NCI-H226 (cell line): Measurements from ENCODE around the gene ADAMTSL3.
A peak's percentile ranks its signal among the peaks of the same experiment; 100 is the strongest.
"Not testable (repeated sequence)": the region's sequence is repeated elsewhere in the genome, so short reads cannot be mapped to it uniquely, and the experiment has no call there.

Experiments
- DNase-seq: peaks from one replicate; pipeline ENCODE4 v3.0.0-alpha.2; 2015

Gene ADAMTSL3

DNA sequence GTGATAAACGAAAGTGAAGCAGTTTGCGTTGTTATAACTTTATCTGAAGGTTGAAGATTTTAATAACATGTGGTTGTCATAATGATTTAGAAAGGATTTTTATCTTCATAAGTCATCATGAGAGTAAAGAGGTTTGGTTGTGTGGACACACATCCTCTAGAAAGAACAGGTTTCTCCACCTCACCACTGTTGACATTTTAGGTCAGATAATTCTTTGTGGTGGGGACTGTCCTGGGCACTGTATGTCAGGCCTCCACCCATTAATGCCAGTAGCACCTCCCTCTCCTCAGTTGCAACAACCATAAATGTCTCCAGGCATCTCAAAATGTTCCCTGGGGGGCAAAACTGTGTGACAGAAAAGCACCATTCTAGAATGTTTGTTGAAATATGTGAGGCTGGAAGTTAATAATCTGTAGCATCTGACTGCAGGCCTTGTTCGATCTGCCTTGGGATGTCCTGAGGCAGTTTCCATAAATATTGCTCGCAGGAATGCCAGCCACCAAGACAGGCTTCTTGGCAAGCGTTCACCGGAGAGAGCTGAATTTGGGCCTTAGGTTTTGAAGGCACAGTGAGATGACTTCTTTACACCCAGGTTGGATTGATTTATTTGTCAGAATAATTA lies 100.1 kb downstream of the ADAMTSL3 start:
- no peak for DNase-seq

DNA sequence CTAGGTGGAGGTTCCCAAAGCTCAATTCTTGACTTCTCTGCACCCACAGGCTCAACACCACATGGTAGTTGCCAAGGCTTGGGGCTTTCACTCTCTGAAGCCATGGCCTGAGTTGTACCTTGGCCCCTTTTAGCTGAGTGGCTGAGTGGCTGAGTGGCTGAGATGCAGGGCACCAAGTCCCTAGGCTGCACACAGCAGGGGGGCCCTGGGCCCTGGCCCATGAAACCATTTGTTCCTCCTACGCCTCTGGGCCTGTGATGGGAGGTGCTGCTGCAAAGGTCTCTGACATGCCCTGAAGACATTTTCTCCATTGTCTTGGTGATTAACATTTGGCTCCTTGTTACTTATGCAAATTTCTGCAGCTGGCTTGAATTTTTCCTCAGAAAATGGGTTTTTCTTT lies 103.4 kb downstream of the ADAMTSL3 start:
- not testable (repeated sequence) for DNase-seq

DNA sequence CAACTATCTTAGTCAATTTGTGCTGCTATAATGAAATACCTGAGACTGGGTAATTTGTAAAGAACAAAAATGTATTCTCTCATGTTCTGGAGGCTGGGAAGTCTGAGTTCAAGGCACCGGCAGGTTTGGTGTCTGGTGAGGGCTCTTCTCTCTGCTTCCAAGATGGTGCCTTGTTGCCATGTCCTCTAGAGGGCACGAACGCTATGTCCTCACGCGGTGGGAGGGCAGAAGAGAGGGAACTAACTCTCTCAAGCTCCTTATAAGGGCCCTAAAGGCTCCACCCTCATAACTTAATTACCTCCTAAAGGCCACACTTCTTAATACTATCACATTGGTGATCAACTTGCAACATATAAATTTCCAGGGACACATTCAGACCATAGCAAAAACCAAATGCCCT lies 108.4 kb downstream of the ADAMTSL3 start:
- no peak for DNase-seq

DNA sequence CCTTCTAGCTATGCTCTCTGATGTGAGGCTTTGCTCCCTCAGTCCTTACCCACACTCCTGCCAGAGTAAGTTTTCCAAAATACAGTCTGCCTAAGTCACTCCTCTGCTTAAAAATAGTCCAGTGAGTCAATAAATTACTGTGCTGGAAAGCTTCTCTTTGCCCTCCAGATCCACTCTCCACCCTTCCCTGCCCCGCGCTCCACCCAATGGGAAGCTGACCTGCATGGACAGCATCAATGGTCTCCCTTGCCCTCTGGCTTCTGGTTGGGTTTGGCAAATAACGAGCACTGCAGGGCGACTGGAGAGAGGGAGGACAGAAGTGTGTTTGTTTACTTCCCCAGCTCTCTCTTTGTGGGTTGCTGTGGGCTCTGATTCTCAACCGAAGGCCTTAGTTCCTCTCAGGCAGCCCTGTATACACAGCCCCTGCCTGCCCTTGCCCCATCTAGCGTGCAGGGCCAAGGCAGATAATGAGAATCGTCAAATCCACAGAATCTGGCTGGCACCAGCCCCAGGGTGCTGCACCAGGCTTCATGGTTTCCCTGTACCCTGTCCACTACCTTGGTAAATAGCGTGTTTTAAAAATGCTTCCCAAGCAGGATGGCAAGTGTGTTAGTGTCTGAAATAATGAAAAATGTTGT lies 110.4 kb downstream of the ADAMTSL3 start:
- no peak for DNase-seq

DNA sequence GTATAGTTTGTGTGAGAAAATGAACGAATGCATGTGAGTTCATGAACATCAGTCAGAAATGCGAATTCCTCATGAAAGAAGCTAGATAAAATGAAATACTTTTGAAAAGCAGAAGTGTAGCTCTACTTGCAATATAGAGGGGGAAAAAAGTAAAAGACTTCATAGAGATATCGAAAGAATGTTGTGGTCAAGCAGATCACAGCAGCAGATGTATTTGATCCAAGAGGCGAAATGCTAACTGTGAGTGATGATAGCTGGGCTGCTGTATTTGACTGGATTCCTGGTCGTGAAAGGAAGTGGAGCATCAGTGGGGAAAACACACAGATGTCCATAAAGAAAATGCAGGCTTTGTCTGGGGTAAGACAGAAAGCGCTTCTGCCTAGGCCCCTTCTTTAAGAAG lies 112.4 kb downstream of the ADAMTSL3 start:
- peak; percentile 78 for DNase-seq

DNA sequence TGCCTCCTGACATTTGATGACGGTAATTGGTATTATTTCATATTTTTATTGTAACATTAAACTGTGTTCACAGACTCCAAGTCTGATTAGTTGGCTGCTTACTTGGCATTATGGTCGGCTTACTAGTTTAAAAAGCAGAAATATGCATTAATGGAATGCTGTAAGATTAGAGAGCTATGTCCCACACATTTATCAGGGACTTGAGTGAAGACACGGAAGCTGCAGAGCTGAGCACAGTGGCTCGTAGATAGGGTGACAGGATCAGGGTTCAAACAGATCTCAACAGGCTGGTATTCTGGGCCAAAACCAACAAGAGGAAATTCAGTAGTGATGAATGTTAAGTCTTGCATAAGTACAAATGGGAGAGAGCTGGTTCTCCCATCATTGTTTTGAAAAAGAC lies 113.8 kb downstream of the ADAMTSL3 start:
- DNase-seq, result peak; percentile 65

DNA sequence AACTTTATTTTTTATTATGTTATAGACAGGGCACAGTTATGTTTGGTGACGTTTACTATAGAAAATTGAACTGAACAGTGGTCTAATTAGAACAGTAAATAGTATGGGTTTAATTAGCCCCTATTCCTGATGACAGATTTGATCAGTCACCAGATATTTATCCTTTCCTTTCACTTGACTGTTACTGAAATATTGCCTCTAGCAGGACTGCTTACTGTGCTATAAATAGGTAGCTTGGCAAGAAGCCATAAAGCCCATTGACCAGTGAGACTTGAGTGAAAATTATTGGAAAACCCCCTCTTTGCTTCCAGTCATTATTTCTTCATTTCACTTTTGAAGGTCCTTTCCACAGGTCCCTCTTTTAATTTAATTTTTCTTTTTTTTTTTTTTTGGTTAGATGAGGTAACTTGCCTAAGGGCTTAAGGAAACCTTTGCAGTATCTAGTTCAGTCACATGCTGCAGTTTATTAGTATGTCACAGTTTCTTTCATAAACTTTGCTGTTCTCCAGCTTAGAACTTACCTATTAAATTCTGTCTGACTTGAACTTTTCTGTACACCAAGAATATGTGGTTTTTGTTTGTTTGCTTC lies 115.6 kb downstream of the ADAMTSL3 start:
- no peak for DNase-seq

DNA sequence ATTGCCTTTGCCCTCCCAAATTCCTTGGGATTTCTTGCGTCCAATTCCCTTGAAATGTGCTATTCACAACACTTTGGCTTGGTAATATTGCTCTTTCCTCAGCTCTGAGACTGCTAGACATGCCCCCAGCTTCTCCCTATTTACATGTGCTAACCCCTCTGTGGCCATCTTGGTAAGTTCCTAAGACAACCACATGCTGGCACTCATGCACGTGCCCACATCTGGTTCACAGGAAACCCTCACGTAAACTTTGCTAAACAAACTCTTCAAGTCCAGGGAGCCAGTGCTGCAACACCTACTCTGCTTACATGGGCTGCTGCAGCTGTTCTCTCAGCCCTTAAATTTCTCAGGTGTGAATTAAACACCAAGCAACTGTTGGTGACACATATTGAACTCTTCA lies 121.8 kb downstream of the ADAMTSL3 start:
- DNase-seq, result no peak

DNA sequence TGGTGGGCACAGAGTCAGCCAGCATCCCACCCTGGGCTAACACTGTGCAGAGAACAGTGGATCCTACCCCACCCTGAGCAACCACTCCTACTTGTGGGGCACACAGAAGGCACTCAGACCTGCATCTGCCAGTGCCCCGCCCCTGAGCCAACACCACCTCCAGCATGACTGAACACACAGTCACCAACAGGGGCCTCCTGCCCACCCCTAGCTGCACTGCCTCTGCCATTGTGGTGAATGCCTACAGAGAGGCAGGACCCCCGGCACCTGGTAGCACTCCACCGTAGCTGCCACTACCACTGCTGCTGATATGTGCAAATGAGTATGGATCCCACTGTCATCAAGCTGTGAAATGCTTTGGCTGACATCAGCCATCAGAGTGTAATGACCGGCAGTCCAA lies 123.1 kb downstream of the ADAMTSL3 start:
- no peak for DNase-seq

DNA sequence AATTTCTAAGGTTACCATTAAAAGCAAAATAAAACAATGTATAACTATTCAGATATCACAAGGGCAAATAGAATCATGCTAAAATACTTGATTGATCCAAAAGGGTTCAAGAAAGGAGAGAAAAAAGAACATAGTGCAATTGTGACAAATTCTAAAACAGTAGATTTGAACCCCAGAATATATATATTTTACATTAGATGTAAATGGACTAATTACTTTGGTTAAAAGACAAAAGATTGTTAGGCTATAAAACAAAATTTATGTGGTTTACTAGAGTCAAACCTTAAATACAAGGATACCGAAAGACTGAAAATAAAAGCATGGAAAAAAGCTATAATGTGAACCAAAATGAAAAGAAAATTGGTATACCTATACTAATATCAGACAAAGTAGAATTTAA lies 129.3 kb downstream of the ADAMTSL3 start:
- DNase-seq, result no peak

DNA sequence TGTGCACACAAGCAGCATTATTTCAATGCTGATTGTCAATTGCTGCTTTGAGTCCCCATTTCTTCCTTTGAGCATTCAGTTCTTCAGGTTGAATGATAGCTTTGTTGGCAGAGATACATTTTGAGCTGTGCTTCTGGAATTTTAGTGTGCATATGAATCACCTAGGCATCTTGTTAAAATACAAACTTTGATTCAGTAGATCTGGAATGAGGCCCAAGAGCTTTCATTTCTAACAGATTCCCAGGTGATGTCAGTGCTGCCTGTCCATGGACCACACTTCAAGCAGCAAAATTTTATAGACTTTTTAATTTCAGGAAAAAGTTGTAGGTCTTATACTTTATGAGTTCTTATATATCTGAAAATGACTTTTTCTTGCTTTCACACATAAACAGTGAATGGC lies 131.1 kb downstream of the ADAMTSL3 start:
- DNase-seq, result peak; percentile 91

DNA sequence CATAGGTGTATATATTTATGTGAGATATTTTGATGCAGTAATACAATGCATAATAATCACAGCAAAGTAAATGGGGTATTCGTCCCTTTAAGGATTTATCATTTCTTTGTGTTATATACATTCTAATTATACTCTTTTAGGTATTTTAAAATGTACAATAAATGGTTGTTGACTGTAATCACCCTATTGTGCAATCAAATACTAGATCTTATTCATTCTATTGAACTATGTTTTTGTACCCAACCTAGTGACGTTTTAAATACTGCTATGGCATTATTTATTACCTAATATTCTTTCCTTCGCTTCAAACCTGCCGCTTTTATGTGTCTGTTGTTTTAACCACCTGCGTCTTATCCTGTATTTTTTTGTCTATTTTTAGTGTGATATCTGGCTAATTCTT lies 132.4 kb downstream of the ADAMTSL3 start:
- no peak for DNase-seq

DNA sequence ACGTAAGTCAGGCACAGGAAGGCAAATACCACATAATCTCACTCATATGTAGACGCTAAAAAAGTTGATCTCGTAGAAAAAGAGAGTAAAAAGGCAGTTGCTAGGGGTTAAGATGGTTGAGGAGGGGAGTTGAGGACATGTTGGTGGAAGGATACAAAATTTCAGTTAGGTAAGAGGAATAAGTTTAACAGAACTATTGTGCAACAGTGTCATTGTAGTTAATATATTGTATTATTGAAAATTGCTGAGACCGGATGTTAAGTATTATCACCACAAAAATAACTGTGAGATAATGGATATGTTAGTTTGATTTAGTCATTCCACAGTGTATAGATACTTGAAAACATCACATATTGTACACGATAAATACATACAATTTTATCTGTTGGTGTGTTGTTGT lies 139.1 kb downstream of the ADAMTSL3 start:
- no peak for DNase-seq

DNA sequence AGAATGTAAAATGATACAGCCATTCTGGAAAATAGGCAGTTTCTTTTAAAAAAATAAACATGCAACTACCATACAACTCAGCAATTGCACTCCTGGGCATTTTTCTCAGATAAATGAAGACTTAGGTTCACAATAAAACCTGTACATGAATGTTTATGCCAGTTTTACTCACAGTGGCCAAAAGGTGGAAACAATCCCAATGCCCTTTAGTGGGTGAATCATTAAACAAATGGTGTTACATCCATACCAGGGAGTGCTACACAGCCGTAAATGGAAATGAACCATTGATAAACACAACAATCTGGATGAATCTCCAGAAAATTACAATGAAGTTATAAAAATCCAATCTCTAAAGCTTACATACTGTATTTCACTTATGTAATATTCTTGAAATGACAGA lies 140.3 kb downstream of the ADAMTSL3 start:
- DNase-seq, result no peak

DNA sequence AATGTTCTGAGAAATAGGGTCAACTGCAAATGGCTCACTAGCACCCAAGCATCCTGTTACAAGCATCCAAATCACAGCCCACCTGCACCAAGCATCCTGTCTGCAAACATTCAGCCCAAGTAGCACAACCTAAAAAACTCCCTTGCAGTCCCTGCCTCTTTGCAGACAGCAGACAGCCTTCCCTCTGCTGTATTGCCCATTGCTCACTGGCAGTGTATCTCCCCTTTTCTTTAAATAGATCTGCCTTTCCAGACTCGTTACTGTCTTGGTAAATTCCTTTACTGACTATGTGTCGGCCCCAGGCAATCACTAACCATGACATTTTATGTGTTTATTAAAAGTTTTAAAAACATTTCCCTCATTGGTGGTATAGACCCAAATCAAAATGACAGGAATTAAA lies 155.4 kb downstream of the ADAMTSL3 start:
- no peak for DNase-seq

DNA sequence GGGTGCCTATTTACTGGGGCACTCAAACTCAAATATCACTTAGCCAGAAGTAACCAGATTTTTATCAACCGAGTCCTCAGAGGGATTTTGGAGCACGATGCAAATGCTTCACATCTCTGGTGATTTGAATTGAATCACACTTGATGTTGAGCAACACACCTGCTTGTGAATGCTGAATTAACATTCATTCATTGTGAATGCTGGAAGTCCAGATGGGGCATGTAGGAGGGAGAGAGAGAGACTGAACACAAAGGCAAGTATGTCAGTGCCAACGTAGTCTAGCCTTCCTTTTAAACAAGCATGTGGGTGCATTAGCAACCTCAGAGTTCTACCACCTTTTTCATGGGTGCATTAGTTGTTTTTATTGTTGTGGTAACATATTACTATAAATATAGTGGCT lies 156.2 kb downstream of the ADAMTSL3 start:
- DNase-seq, result no peak

DNA sequence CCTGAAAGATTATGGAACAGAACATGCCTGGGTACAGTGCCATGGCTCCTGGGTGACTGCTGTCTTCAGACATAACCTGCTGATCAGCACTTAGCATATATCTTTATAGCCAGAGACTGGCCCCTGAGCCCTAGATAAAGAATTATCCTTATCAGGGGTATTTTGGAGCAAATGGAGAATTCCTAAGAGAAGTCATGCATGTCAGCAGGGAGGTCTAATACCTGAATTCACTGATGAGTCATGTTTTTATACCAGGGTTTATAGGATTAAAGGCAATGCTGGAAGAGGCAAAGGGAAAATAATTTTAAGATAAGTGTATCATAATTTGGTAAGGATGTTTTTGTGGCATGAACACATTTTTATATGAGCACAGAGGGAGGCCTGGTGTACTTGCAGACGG lies 159.8 kb downstream of the ADAMTSL3 start:
- DNase-seq, result peak; percentile 14

DNA sequence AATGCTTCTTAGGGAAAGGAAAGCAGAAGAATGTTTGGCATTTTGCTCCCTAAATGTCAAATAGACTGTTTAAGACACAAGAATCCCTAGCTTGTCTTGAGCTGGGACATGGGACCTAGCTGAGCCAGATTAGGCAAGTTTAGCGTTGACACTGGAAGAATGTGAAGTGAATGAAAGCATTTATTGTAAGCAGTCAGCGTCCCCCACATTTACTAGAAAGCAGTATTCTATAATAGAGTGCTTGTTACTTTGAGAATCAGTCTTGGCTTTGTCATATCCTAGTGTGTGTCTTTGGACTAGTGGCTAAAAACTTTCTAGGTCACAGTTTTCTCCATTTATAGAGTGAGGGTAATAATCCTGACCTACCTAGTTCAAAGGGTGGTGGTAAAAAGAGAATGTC lies 161.6 kb downstream of the ADAMTSL3 start:
- DNase-seq, result no peak

DNA sequence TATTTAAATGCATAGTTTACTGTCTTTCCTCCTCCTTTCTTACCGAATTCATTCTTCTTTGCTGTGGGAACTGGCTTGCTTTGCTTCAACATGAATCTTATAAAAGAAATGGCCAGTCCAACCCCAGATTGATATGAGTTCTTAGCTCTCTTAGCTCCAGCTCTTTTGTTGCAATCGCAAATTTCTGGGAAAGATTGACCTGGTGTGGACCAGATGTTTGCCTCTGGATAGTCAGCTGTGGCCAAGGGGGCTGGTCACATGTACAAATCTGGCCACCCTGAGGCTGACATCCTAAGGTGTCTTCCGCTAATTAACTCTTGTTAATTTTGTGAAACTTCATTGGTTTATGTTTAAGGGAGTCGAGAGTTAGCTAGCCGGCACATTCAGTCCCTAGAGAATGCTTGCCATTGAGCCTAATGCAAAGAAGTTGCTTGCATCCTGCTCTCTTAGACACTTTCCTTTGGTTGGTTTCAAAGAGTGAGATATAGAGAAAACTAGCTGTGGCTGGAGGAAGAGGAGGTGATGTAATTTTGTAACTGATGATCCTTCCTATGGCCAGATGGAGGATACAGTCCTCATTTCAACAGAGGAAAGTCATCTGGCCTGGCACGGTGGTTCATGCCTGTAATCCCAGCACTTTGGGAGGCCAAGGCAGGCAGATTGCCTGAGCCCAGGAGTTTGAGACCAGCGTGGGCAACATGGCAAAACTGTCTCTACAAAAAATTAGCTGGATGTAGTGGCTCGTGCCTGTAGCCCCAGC lies 162.4 kb downstream of the ADAMTSL3 start:
- no peak for DNase-seq

DNA sequence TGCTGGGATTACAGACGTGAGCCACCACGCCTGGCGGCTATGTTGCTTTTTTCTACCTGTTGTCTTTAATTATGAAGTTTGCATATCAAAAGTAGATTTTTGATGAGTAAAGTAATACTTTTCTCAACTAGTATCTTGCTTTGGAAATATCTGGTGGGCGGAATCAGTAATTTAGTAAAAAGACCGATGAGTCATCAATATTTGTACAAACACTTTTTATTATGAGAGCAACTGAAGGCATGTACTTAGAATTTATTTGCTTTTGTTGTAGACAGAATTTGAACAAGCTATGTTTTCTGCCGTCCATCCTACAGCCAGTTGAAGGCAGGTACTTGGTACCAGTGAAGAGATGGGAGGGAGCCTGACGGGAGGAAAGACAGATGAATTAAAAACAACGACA lies 164.7 kb downstream of the ADAMTSL3 start:
- DNase-seq, result no peak

DNA sequence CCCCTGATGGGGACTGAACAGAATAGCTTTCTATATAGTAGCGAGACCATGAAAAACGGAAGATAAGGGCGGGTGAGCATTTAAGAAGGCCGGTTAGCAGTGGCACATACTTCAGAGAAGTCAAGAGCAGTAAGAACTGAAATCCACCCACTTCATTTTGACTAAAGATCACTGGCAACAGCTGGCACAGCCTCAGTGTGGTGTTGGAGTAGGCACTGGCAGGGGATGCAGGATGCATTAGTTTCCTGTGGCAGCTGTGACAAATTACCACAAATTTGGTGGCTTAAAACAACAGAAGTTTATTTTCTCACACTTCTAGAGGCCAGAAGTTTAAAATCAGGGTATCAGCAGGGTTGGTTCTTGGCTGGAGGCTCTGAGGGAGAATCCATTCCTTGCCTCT lies 176.5 kb downstream of the ADAMTSL3 start:
- no peak for DNase-seq

DNA sequence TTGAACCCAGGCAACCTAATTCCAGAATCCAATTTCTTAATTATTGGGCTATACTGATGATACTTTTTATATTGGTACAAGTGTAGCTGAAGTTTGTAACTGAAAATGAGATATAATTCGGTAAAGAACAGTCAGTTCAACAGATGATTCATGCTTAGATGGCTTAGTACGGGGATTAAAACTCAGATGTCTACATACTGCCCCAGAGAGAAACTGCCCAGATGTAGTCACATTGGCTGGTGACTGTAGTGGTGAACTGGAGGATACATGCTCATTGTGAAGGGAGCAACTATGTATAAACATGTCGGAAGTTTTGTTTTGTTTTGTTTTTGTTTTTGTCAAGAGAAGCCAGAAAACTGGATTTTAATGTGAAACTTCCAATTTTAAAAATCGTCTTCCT lies 179.6 kb downstream of the ADAMTSL3 start:
- no peak for DNase-seq

DNA sequence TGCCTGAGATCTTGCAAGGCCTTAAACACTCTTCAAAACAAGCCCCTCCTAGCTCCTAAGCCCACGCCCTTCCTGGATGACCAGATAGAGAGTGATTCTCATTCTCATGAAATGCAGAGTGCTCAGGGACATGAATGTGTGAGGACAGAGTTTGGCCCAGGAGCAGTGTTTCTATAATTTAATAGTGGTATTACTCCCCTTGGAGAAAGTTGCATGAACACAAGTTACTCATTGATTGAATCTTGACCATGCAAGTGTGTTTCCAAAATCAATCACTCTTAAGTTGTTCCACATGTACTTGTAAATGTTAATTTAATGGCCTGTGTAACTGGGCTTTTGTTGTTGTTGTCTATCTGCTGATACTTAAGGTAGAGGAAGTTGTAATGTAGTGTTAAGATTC lies 181.6 kb downstream of the ADAMTSL3 start:
- no peak for DNase-seq

DNA sequence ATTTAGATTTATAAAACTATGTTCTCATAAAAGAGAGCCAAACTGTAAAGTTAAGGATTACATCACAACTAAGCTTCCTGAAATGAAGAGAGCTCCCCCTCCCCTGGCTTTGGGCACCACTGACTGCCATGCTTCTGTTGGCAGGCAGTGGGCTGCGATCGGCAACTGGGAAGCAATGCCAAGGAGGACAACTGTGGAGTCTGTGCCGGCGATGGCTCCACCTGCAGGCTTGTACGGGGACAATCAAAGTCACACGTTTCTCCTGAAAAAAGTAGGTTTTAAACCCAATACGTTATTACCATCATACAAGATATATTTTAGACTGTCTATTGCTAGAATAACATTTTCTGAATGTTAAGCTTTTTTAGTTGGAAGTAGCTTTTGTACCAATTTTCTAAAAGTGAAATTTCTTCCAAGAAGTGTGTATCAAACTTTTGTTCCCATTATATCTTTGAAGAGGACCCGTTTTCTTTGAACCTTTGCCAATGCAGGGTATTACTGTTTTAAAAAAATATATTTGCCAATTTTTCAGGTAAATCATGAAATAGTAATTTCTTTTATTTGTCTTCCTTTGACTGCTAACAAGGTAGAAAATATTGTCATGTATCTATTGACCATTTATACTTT lies 184.1 kb downstream of the ADAMTSL3 start:
- no peak for DNase-seq
